Panc1 (cell line): Measurements from ENCODE around the gene SLC6A2.

Experiments
- POLR2AphosphoS5 ChIP-seq: IDR thresholded peaks from 2 replicates; pipeline ENCODE4 v1.6.1; 2012; ENCODE audit warnings: mild to moderate bottlenecking, low read depth, low read length, moderate library complexity
- TCF7L2 ChIP-seq: IDR thresholded peaks from 2 replicates; pipeline ENCODE4 v1.6.1; 2011; ENCODE audit warnings: mild to moderate bottlenecking, low read depth, low read length, inconsistent platforms
- TF ChIP-seq, protein P1 (sequence below): fragments of 450-650 bp; IDR thresholded peaks from 2 replicates; pipeline ENCODE4 v1.5.1; 2017; ENCODE audit warnings: mild to moderate bottlenecking
- TF ChIP-seq, protein P2 (sequence below), 2 experiments: IDR thresholded peaks; 2 replicates each; pipeline ENCODE4 v1.6.1; 2011 to 2012; ENCODE audit warnings: low read depth in 2 of 2, control low read depth in 1 of 2, low read length in 1 of 2, mild to moderate bottlenecking in 1 of 2, moderate library complexity in 1 of 2; ENCODE audit not compliant: insufficient read depth in 1 of 2

DNA sequence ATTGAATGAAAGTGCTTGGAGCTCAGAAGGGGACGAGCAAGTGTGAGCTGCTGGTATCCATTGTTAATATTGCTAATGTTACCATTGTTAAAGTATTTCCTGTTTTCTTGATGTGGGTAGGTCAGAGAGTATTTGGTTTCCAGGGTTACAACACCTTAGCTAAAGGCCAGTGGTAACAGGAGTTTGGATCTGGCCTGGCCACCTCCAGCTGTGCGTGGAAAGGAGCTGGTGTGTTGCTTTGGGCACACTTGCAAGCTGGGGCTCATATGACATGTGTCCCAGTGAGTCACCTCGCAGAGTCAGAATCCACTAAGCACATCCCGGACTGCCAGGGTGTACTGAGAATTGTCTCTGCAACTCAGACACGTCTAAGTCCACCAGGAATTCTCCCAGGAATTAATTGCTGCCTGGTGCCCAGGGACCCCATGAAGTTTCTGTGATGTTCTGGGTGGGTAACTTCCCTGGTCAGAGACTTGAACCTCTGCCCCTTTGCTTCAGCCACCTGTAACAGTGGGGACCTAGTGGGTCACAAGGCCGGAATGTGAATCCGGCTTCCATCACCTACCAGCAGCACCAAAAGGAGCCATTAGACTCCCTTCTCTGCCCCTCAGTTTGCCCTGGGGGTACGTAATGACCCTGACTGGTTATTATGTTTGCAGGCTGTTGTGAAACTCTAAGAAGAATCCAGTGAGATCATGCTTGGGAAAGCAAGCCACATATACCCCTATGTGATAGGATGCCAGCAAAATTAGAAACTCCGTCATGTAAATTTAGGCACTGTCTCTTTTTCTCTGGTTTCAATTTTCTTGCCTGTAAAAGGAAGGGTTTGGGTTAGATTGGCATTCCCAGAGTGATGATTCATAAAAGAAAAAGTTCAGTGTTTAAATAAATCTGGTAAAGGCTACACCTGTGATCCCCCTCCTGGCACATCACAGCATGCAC, 12.8 kb downstream of the SLC6A2 start:
- TF ChIP-seq, protein P1, sequence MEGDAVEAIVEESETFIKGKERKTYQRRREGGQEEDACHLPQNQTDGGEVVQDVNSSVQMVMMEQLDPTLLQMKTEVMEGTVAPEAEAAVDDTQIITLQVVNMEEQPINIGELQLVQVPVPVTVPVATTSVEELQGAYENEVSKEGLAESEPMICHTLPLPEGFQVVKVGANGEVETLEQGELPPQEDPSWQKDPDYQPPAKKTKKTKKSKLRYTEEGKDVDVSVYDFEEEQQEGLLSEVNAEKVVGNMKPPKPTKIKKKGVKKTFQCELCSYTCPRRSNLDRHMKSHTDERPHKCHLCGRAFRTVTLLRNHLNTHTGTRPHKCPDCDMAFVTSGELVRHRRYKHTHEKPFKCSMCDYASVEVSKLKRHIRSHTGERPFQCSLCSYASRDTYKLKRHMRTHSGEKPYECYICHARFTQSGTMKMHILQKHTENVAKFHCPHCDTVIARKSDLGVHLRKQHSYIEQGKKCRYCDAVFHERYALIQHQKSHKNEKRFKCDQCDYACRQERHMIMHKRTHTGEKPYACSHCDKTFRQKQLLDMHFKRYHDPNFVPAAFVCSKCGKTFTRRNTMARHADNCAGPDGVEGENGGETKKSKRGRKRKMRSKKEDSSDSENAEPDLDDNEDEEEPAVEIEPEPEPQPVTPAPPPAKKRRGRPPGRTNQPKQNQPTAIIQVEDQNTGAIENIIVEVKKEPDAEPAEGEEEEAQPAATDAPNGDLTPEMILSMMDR: no peak
- TF ChIP-seq POLR2AphosphoS5 (no peak), TCF7L2 (no peak)
- TF ChIP-seq, protein P2, sequence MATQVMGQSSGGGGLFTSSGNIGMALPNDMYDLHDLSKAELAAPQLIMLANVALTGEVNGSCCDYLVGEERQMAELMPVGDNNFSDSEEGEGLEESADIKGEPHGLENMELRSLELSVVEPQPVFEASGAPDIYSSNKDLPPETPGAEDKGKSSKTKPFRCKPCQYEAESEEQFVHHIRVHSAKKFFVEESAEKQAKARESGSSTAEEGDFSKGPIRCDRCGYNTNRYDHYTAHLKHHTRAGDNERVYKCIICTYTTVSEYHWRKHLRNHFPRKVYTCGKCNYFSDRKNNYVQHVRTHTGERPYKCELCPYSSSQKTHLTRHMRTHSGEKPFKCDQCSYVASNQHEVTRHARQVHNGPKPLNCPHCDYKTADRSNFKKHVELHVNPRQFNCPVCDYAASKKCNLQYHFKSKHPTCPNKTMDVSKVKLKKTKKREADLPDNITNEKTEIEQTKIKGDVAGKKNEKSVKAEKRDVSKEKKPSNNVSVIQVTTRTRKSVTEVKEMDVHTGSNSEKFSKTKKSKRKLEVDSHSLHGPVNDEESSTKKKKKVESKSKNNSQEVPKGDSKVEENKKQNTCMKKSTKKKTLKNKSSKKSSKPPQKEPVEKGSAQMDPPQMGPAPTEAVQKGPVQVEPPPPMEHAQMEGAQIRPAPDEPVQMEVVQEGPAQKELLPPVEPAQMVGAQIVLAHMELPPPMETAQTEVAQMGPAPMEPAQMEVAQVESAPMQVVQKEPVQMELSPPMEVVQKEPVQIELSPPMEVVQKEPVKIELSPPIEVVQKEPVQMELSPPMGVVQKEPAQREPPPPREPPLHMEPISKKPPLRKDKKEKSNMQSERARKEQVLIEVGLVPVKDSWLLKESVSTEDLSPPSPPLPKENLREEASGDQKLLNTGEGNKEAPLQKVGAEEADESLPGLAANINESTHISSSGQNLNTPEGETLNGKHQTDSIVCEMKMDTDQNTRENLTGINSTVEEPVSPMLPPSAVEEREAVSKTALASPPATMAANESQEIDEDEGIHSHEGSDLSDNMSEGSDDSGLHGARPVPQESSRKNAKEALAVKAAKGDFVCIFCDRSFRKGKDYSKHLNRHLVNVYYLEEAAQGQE (IDR thresholded peaks at IDR 0.05; ENCODE audit: insufficient read depth in 1 of 2, low read depth in 2 of 2, low read length in 1 of 2): no peak
